WTC11 (cell line): ENCODE measurements around the gene HAUS8. TPM values are rescaled to one million over a fixed set of nuclear protein-coding genes. Genes with fewer than 3 reads are reported as not detected.

ENCODE experiments used
- ATAC-seq: fragments of 200-7000 bp; cut with Tn5 transposase; 2 replicates; pipeline ENCODE4 v1.10.0; 2021; ENCODE audit warnings: mild to moderate bottlenecking, moderate library complexity
- CTCF ChIA-PET: fragments of 300-600 bp; sonication (Branson Sonifier 250); formaldehyde crosslinking; loops from one replicate; lab custom pipeline; 2021; ENCODE audit warnings: antibody characterized with exemption; lab: Charles Lee
- POLR2A ChIA-PET: fragments of 350-600 bp; sonication (Branson Sonifier 250); formaldehyde crosslinking; loops from one replicate; lab custom pipeline; 2021; ENCODE audit warnings: antibody characterized with exemption; lab: Charles Lee
- DNase-seq: peaks from one replicate; pipeline ENCODE4 v3.0.0; 2021; ENCODE audit warnings: low spot score
- H3K27ac Mint-ChIP-seq: 2 replicates; pipeline ENCODE4 v1.8.0; 2021; ENCODE audit warnings: mixed read lengths
- H3K27me3 Mint-ChIP-seq: 2 replicates; pipeline ENCODE4 v1.8.0; 2021; ENCODE audit warnings: low read depth, mild to moderate bottlenecking, moderate library complexity, mixed read lengths
- H3K36me3 Mint-ChIP-seq: 2 replicates; pipeline ENCODE4 v1.8.0; 2021; ENCODE audit warnings: mixed read lengths
- H3K4me1 Mint-ChIP-seq: 2 replicates; pipeline ENCODE4 v1.8.0; 2022; ENCODE audit warnings: mixed read lengths
- H3K4me3 Mint-ChIP-seq: 2 replicates; pipeline ENCODE4 v1.8.0; 2021; ENCODE audit warnings: mild to moderate bottlenecking, moderate library complexity, mixed read lengths
- H3K9me3 Mint-ChIP-seq: 2 replicates; pipeline ENCODE4 v1.8.0; 2021; ENCODE audit warnings: mixed read lengths
- CREB1 ChIP-seq: sonication (generic); formaldehyde crosslinking; IDR thresholded peaks from 2 replicates; pipeline ENCODE4 v1.8.0; 2023; ENCODE audit warnings: mild to moderate bottlenecking, missing genetic modification reagents
- EMX1 ChIP-seq: fragments of 250-450 bp; sonication (Bioruptor Pico); IDR thresholded peaks from 2 replicates; pipeline ENCODE4 v1.8.0; 2021; ENCODE audit warnings: mild to moderate bottlenecking
- ETV6 ChIP-seq: sonication (generic); formaldehyde crosslinking; IDR thresholded peaks from 2 replicates; pipeline ENCODE4 v1.8.1; 2022; ENCODE audit warnings: mild to moderate bottlenecking, missing genetic modification reagents
- FOXJ3 ChIP-seq: sonication (generic); formaldehyde crosslinking; IDR thresholded peaks from 2 replicates; pipeline ENCODE4 v1.9.0; 2021; ENCODE audit warnings: missing genetic modification reagents, mild to moderate bottlenecking, borderline replicate concordance
- GRHL2 ChIP-seq: fragments of 250-450 bp; sonication (Bioruptor Pico); IDR thresholded peaks from 2 replicates; pipeline ENCODE4 v1.8.0; 2022; ENCODE audit warnings: mild to moderate bottlenecking, moderate library complexity; ENCODE audit not compliant: insufficient replicate concordance, severe bottlenecking
- IRF2 ChIP-seq: sonication (generic); formaldehyde crosslinking; IDR thresholded peaks from 2 replicates; pipeline ENCODE4 v1.8.0; 2022; ENCODE audit warnings: low read depth, missing genetic modification reagents, borderline replicate concordance
- PRRX2 ChIP-seq: fragments of 250-450 bp; sonication (Bioruptor Pico); IDR thresholded peaks from 2 replicates; pipeline ENCODE4 v1.8.0; 2021; ENCODE audit warnings: mild to moderate bottlenecking
- RORB ChIP-seq: fragments of 250-450 bp; sonication (Bioruptor Pico); IDR thresholded peaks from 2 replicates; pipeline ENCODE4 v1.9.0; 2021; ENCODE audit warnings: mild to moderate bottlenecking
- SMAD3 ChIP-seq: sonication (generic); formaldehyde crosslinking; IDR thresholded peaks from 2 replicates; pipeline ENCODE4 v1.8.0; 2022; ENCODE audit warnings: missing genetic modification reagents, mild to moderate bottlenecking, borderline replicate concordance
- SOX15 ChIP-seq: fragments of 250-450 bp; sonication (Bioruptor Pico); IDR thresholded peaks from 2 replicates; pipeline ENCODE4 v1.9.0; 2021; ENCODE audit warnings: mild to moderate bottlenecking
- ZNF121 ChIP-seq: sonication (generic); formaldehyde crosslinking; IDR thresholded peaks from 2 replicates; pipeline ENCODE4 v1.8.0; 2023; ENCODE audit warnings: missing genetic modification reagents
- ZNF317 ChIP-seq: sonication (generic); formaldehyde crosslinking; IDR thresholded peaks from 2 replicates; pipeline ENCODE4 v1.8.1; 2023; ENCODE audit warnings: low read depth, mild to moderate bottlenecking, moderate library complexity, missing genetic modification reagents, borderline replicate concordance
- total RNA-seq: library from RNA; stranded (reverse); gene quantifications from 3 replicates; pipeline ENCODE4 v1.2.3, GENCODE V29; 2021
- TF ChIP-seq, protein P1 (sequence below): fragments of 250-450 bp; sonication (Bioruptor Pico); IDR thresholded peaks from 2 replicates; pipeline ENCODE4 v1.8.0; 2021; ENCODE audit warnings: mild to moderate bottlenecking
- TF ChIP-seq, protein P2 (sequence below): sonication (generic); formaldehyde crosslinking; IDR thresholded peaks from 2 replicates; pipeline ENCODE4 v1.8.1; 2022; ENCODE audit warnings: missing genetic modification reagents, borderline replicate concordance
- TF ChIP-seq, protein P3 (sequence below): sonication (generic); formaldehyde crosslinking; IDR thresholded peaks from 2 replicates; pipeline ENCODE4 v1.8.1; 2023; ENCODE audit warnings: mild to moderate bottlenecking, missing genetic modification reagents
- TF ChIP-seq, protein P4 (sequence below): sonication (generic); formaldehyde crosslinking; IDR thresholded peaks from 2 replicates; pipeline ENCODE4 v1.8.0; 2023; ENCODE audit warnings: mild to moderate bottlenecking, missing genetic modification reagents
- TF ChIP-seq, protein P5 (sequence below): fragments of 250-450 bp; sonication (Bioruptor Pico); IDR thresholded peaks from 2 replicates; pipeline ENCODE4 v2.1.2; 2022; ENCODE audit warnings: mild to moderate bottlenecking, moderate library complexity
- TF ChIP-seq, protein P6 (sequence below): sonication (generic); formaldehyde crosslinking; IDR thresholded peaks from 2 replicates; pipeline ENCODE4 v1.8.0; 2023; ENCODE audit warnings: missing genetic modification reagents, mild to moderate bottlenecking, borderline replicate concordance

Gene HAUS8
- total RNA-seq, 1 experiment from 2014 or later, result 29.7 TPM

DNA sequence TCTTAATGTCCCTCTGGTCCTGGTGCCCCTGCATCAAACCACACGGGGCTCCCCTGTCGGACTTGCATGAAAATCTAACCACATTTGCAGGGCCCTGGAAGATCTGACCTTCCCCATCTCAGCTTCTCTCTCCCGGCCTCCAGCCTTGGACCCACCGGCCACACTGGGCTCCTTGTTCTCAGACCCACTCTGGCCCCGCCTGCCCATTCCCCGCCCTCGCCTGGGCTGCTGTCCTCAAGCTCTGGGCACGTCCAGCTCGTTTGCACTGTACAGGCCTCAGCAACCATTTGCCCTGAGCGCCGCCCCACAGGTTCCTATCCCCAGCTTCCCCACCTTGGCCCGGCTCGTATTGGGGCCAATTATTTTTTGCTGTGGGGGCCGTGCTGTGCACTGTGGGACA, 10.9 kb upstream of the HAUS8 start:
- Mint-ChIP-seq H3K36me3 (peaks cover 6% of the 10 kb centered on the region; the same call in 1 of the 2 replicates), H3K9me3 (no peaks in the 10 kb centered on the region), H3K27ac (no peak overlapping the region), H3K27me3 (no peaks in the 10 kb centered on the region), H3K4me3 (no peak overlapping the region), H3K4me1 (peaks cover 19% of the 10 kb centered on the region)
- DNase-seq (no peak), ATAC-seq (no peak)
- TF ChIP-seq, protein P1, sequence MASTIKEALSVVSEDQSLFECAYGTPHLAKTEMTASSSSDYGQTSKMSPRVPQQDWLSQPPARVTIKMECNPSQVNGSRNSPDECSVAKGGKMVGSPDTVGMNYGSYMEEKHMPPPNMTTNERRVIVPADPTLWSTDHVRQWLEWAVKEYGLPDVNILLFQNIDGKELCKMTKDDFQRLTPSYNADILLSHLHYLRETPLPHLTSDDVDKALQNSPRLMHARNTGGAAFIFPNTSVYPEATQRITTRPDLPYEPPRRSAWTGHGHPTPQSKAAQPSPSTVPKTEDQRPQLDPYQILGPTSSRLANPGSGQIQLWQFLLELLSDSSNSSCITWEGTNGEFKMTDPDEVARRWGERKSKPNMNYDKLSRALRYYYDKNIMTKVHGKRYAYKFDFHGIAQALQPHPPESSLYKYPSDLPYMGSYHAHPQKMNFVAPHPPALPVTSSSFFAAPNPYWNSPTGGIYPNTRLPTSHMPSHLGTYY (CRISPR knock-in tag), result no peak
- TF ChIP-seq, protein P2, sequence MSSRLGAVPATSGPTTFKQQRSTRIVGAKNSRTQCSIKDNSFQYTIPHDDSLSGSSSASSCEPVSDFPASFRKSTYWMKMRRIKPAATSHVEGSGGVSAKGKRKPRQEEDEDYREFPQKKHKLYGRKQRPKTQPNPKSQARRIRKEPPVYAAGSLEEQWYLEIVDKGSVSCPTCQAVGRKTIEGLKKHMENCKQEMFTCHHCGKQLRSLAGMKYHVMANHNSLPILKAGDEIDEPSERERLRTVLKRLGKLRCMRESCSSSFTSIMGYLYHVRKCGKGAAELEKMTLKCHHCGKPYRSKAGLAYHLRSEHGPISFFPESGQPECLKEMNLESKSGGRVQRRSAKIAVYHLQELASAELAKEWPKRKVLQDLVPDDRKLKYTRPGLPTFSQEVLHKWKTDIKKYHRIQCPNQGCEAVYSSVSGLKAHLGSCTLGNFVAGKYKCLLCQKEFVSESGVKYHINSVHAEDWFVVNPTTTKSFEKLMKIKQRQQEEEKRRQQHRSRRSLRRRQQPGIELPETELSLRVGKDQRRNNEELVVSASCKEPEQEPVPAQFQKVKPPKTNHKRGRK, result no peak
- ChIA-PET POLR2A (no interaction called here), CTCF (interaction anchor here (1.5 kb wide), 1 partner anchor 34 kb away, joined by 5 read pairs; no protein-coding TSS in a partner anchor)

DNA sequence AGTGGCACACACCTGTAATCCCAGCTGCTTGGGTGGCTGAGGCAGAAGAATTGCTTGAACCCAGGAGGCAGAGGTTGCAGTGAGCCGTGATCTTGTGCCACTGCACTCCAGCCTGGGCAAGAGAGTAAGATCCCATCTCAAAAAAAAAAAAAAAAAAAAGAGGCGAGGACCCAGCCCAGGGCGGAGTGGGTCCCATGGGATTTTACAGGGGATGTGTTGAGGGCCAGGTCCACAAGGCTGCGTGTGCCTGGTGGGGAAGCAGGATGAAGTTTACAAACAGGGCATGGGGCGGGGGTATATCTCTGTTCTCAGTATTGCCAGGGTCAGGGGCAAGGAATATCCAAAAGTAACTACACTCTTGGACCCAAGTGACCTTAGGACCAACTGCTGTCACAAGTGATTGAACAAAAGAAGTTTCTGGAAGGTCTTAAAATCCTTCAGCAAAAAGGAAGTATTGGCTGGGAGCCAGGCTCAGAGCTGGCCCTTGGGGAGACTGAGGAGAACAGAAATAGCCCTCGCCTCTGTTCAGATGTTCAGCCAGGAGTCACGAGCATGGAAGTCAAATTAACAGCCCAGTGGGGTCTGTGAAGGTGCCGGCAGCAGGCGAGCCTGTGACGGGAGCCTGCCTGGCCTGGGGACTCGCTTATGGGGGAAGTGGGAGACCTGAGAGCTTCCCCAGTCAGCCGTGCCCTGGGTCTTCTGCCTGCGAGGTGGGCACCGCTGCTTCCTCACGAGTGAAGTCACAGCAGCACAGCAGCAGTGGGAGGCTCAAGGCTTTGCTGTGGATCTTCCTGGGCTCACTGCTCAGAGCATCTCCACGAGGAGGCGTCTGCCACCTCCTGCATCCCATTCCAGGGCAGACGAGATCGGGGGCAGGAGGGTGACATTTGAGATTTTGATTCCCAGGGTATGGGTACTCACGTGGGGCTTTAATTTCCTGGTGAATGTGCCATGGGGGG, 6.7 kb upstream of the HAUS8 start:
- TF ChIP-seq ETV6, result no peak
- TF ChIP-seq, protein P3, sequence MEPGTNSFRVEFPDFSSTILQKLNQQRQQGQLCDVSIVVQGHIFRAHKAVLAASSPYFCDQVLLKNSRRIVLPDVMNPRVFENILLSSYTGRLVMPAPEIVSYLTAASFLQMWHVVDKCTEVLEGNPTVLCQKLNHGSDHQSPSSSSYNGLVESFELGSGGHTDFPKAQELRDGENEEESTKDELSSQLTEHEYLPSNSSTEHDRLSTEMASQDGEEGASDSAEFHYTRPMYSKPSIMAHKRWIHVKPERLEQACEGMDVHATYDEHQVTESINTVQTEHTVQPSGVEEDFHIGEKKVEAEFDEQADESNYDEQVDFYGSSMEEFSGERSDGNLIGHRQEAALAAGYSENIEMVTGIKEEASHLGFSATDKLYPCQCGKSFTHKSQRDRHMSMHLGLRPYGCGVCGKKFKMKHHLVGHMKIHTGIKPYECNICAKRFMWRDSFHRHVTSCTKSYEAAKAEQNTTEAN, result no peak
- no peak for TF ChIP-seq ZNF317 (CRISPR knock-in tag)
- no peak for TF ChIP-seq GRHL2
- TF ChIP-seq EMX1 (CRISPR knock-in tag), result no peak
- no peak for TF ChIP-seq SOX15 (CRISPR knock-in tag)
- TF ChIP-seq CREB1, result no peak
- no peak for TF ChIP-seq IRF2 (CRISPR knock-in tag)
- TF ChIP-seq ZNF121 (CRISPR knock-in tag), result no peak
- TF ChIP-seq FOXJ3 (CRISPR knock-in tag), result no peak
- TF ChIP-seq, protein P4, sequence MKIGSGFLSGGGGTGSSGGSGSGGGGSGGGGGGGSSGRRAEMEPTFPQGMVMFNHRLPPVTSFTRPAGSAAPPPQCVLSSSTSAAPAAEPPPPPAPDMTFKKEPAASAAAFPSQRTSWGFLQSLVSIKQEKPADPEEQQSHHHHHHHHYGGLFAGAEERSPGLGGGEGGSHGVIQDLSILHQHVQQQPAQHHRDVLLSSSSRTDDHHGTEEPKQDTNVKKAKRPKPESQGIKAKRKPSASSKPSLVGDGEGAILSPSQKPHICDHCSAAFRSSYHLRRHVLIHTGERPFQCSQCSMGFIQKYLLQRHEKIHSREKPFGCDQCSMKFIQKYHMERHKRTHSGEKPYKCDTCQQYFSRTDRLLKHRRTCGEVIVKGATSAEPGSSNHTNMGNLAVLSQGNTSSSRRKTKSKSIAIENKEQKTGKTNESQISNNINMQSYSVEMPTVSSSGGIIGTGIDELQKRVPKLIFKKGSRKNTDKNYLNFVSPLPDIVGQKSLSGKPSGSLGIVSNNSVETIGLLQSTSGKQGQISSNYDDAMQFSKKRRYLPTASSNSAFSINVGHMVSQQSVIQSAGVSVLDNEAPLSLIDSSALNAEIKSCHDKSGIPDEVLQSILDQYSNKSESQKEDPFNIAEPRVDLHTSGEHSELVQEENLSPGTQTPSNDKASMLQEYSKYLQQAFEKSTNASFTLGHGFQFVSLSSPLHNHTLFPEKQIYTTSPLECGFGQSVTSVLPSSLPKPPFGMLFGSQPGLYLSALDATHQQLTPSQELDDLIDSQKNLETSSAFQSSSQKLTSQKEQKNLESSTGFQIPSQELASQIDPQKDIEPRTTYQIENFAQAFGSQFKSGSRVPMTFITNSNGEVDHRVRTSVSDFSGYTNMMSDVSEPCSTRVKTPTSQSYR (CRISPR knock-in tag), result no peak
- TF ChIP-seq, protein P5, sequence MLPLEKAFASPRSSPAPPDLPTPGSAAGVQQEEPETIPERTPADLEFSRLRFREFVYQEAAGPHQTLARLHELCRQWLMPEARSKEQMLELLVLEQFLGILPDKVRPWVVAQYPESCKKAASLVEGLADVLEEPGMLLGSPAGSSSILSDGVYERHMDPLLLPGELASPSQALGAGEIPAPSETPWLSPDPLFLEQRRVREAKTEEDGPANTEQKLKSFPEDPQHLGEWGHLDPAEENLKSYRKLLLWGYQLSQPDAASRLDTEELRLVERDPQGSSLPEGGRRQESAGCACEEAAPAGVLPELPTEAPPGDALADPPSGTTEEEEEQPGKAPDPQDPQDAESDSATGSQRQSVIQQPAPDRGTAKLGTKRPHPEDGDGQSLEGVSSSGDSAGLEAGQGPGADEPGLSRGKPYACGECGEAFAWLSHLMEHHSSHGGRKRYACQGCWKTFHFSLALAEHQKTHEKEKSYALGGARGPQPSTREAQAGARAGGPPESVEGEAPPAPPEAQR (CRISPR knock-in tag), result no peak
- TF ChIP-seq PRRX2 (CRISPR knock-in tag), result no peak
- no peak for TF ChIP-seq RORB (CRISPR knock-in tag)
- TF ChIP-seq, protein P6, sequence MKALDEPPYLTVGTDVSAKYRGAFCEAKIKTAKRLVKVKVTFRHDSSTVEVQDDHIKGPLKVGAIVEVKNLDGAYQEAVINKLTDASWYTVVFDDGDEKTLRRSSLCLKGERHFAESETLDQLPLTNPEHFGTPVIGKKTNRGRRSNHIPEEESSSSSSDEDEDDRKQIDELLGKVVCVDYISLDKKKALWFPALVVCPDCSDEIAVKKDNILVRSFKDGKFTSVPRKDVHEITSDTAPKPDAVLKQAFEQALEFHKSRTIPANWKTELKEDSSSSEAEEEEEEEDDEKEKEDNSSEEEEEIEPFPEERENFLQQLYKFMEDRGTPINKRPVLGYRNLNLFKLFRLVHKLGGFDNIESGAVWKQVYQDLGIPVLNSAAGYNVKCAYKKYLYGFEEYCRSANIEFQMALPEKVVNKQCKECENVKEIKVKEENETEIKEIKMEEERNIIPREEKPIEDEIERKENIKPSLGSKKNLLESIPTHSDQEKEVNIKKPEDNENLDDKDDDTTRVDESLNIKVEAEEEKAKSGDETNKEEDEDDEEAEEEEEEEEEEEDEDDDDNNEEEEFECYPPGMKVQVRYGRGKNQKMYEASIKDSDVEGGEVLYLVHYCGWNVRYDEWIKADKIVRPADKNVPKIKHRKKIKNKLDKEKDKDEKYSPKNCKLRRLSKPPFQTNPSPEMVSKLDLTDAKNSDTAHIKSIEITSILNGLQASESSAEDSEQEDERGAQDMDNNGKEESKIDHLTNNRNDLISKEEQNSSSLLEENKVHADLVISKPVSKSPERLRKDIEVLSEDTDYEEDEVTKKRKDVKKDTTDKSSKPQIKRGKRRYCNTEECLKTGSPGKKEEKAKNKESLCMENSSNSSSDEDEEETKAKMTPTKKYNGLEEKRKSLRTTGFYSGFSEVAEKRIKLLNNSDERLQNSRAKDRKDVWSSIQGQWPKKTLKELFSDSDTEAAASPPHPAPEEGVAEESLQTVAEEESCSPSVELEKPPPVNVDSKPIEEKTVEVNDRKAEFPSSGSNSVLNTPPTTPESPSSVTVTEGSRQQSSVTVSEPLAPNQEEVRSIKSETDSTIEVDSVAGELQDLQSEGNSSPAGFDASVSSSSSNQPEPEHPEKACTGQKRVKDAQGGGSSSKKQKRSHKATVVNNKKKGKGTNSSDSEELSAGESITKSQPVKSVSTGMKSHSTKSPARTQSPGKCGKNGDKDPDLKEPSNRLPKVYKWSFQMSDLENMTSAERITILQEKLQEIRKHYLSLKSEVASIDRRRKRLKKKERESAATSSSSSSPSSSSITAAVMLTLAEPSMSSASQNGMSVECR (CRISPR knock-in tag), result no peak
- TF ChIP-seq SMAD3, result no peak
- ATAC-seq (no peak), DNase-seq (no peak)
- ChIA-PET POLR2A (no interaction called here), CTCF (interaction anchor here (0.6 kb wide), 1 partner anchor 905 kb away, joined by 4 read pairs; no protein-coding TSS in a partner anchor)
- no peak overlapping the region for H3K4me3 Mint-ChIP-seq
- H3K9me3 Mint-ChIP-seq, result no peaks in the 10 kb centered on the region
- H3K4me1 Mint-ChIP-seq, result peaks cover 39% of the 10 kb centered on the region
- peaks cover 2% of the 10 kb centered on the region; the same call in 1 of the 2 replicates for H3K36me3 Mint-ChIP-seq
- H3K27ac Mint-ChIP-seq, result peak overlapping the region; percentile 70
- no peaks in the 10 kb centered on the region for H3K27me3 Mint-ChIP-seq
